ENCODE results near the gene TRPM6.
"Not testable (repeated sequence)": the region's sequence is repeated elsewhere in the genome, so short reads cannot be mapped to it uniquely, and the experiment has no call there.

The TRPM6 gene

GRCh38 chr9:74855072-74855471 is 32.6 kb downstream of the TRPM6 start:
- DNase-seq = no peak

- not testable (repeated sequence) for DNase-seq
These were observed 34.7 kb downstream of the TRPM6 start for GRCh38 chr9:74853024-74853423.

- no peak for DNase-seq
These were observed 39.6 kb downstream of the TRPM6 start for GRCh38 chr9:74848153-74848525.

- DNase-seq = no peak
These were observed 40.1 kb downstream of the TRPM6 start for GRCh38 chr9:74847478-74848152.

GRCh38 chr9:74846766-74847165 is 41.0 kb downstream of the TRPM6 start:
- no peak for DNase-seq

- no peak for DNase-seq
These were observed 49.4 kb downstream of the TRPM6 start for GRCh38 chr9:74838351-74838750.

GRCh38 chr9:74824654-74825053 is 63.1 kb downstream of the TRPM6 start:
- DNase-seq = no peak

- DNase-seq = no peak
These were observed 66.1 kb downstream of the TRPM6 start for GRCh38 chr9:74821636-74822035.

- DNase-seq = no peak
These were observed 69.9 kb downstream of the TRPM6 start for GRCh38 chr9:74817816-74818215.

- DNase-seq = no peak
These were observed 70.4 kb downstream of the TRPM6 start for GRCh38 chr9:74817281-74817810.

GRCh38 chr9:74810200-74810599 is 77.5 kb downstream of the TRPM6 start:
- no peak for DNase-seq

GRCh38 chr9:74804018-74804385 is 83.7 kb downstream of the TRPM6 start:
- no peak for DNase-seq

- DNase-seq = no peak
These were observed 84.2 kb downstream of the TRPM6 start for GRCh38 chr9:74803376-74804017.

- DNase-seq = no peak
These were observed 87.5 kb downstream of the TRPM6 start for GRCh38 chr9:74800226-74800625.

- DNase-seq = no peak
These were observed 91.9 kb downstream of the TRPM6 start for GRCh38 chr9:74795803-74796202.

GRCh38 chr9:74795081-74795480 is 92.6 kb downstream of the TRPM6 start:
- DNase-seq = no peak

- no peak for DNase-seq
These were observed 103.2 kb downstream of the TRPM6 start for GRCh38 chr9:74784506-74784905.

GRCh38 chr9:74783408-74783807 is 104.3 kb downstream of the TRPM6 start:
- DNase-seq = no peak

GRCh38 chr9:74777136-74777879 is 110.4 kb downstream of the TRPM6 start:
- DNase-seq = peak; percentile 63

GRCh38 chr9:74775396-74775795 is 112.3 kb downstream of the TRPM6 start:
- no peak for DNase-seq

- peak; percentile 68 for DNase-seq
These were observed 113.7 kb downstream of the TRPM6 start for GRCh38 chr9:74773886-74774479.

- DNase-seq = no peak
These were observed 115.6 kb downstream of the TRPM6 start for GRCh38 chr9:74772121-74772520.

GRCh38 chr9:74771672-74772071 is 116.0 kb downstream of the TRPM6 start:
- no peak for DNase-seq

GRCh38 chr9:74771262-74771585 is 116.5 kb downstream of the TRPM6 start:
- DNase-seq = peak; percentile 10
